ENCODE measurements around the gene DNAAF1.
"Not testable (repeated sequence)": the region's sequence is repeated elsewhere in the genome, so short reads cannot be mapped to it uniquely, and the experiment has no call there.

DNAAF1 gene

GRCh38 chr16:84199861-84200260 lies 54.8 kb downstream of the DNAAF1 start:
- no peaks in the 10 kb centered on the region for H3K4me1 ChIP-seq (ENCODE audit: insufficient read depth, low read length)
- no peak overlapping the region for H2AFZ ChIP-seq (ENCODE audit: low read depth, low read length)
- peaks cover 14% of the 10 kb centered on the region for H3K27me3 ChIP-seq (ENCODE audit: insufficient read depth, low read length)
- no peak overlapping the region for H3K4me3 ChIP-seq (ENCODE audit: low read length)
- no peaks in the 10 kb centered on the region for H3K9me3 ChIP-seq (ENCODE audit: low read length)
- no peaks in the 10 kb centered on the region for H3K36me3 ChIP-seq (ENCODE audit: insufficient read depth, low read length)

GRCh38 chr16:84204551-84204950 lies 59.4 kb downstream of the DNAAF1 start:
- H3K27me3 ChIP-seq (ENCODE audit: insufficient read depth, low read length), result peaks cover 10% of the 10 kb centered on the region

GRCh38 chr16:84205123-84205522 lies 60.0 kb downstream of the DNAAF1 start:
- not testable (repeated sequence) for H3K9me3 ChIP-seq (ENCODE audit: low read length); H3K36me3 ChIP-seq (ENCODE audit: insufficient read depth, low read length); H3K4me1 ChIP-seq (ENCODE audit: insufficient read depth, low read length); H3K4me3 ChIP-seq (ENCODE audit: low read length); H2AFZ ChIP-seq (ENCODE audit: low read depth, low read length)
- H3K27me3 ChIP-seq (ENCODE audit: insufficient read depth, low read length), result peaks cover 10% of the 10 kb centered on the region

More at GRCh38 chr16:84204551-84204950, 59.4 kb downstream of the DNAAF1 start:
- not testable (repeated sequence) for H3K4me3 ChIP-seq (ENCODE audit: low read length); H3K36me3 ChIP-seq (ENCODE audit: insufficient read depth, low read length); H2AFZ ChIP-seq (ENCODE audit: low read depth, low read length); H3K9me3 ChIP-seq (ENCODE audit: low read length); H3K4me1 ChIP-seq (ENCODE audit: insufficient read depth, low read length)

- H2AFZ ChIP-seq (ENCODE audit: low read depth, low read length), result no peak overlapping the region
- peaks cover 2% of the 10 kb centered on the region for H3K9me3 ChIP-seq (ENCODE audit: low read length)
- H3K4me3 ChIP-seq (ENCODE audit: low read length), result no peak overlapping the region
- no peaks in the 10 kb centered on the region for H3K36me3 ChIP-seq (ENCODE audit: insufficient read depth, low read length)
- H3K27me3 ChIP-seq (ENCODE audit: insufficient read depth, low read length), result peaks cover 10% of the 10 kb centered on the region
- H3K4me1 ChIP-seq (ENCODE audit: insufficient read depth, low read length), result no peaks in the 10 kb centered on the region
Observed at GRCh38 chr16:84205976-84206691, 61.0 kb downstream of the DNAAF1 start.

- Histone ChIP-seq H2AFZ (ENCODE audit: low read depth, low read length) (no peak overlapping the region), H3K4me3 (ENCODE audit: low read length) (no peak overlapping the region), H3K27me3 (ENCODE audit: insufficient read depth, low read length) (peaks cover 10% of the 10 kb centered on the region), H3K9me3 (ENCODE audit: low read length) (peaks cover 2% of the 10 kb centered on the region), H3K4me1 (ENCODE audit: insufficient read depth, low read length) (no peaks in the 10 kb centered on the region), H3K36me3 (ENCODE audit: insufficient read depth, low read length) (no peaks in the 10 kb centered on the region)
Observed at GRCh38 chr16:84207251-84207650, 62.1 kb downstream of the DNAAF1 start.

GRCh38 chr16:84207879-84208278 lies 62.8 kb downstream of the DNAAF1 start:
- H3K4me1 ChIP-seq (ENCODE audit: insufficient read depth, low read length), result no peaks in the 10 kb centered on the region
- no peak overlapping the region for H2AFZ ChIP-seq (ENCODE audit: low read depth, low read length)
- no peaks in the 10 kb centered on the region for H3K36me3 ChIP-seq (ENCODE audit: insufficient read depth, low read length)

GRCh38 chr16:84209989-84210388 lies 64.9 kb downstream of the DNAAF1 start:
- H3K4me1 ChIP-seq (ENCODE audit: insufficient read depth, low read length), result no peaks in the 10 kb centered on the region
- no peak overlapping the region for H2AFZ ChIP-seq (ENCODE audit: low read depth, low read length)
- no peak overlapping the region for H3K4me3 ChIP-seq (ENCODE audit: low read length)
- peaks cover 2% of the 10 kb centered on the region for H3K9me3 ChIP-seq (ENCODE audit: low read length)
- peaks cover 10% of the 10 kb centered on the region for H3K27me3 ChIP-seq (ENCODE audit: insufficient read depth, low read length)
- H3K36me3 ChIP-seq (ENCODE audit: insufficient read depth, low read length), result no peaks in the 10 kb centered on the region

More at GRCh38 chr16:84207879-84208278, 62.8 kb downstream of the DNAAF1 start:
- peaks cover 10% of the 10 kb centered on the region for H3K27me3 ChIP-seq (ENCODE audit: insufficient read depth, low read length)
- H3K9me3 ChIP-seq (ENCODE audit: low read length), result peaks cover 2% of the 10 kb centered on the region
- H3K4me3 ChIP-seq (ENCODE audit: low read length), result no peak overlapping the region

- Histone ChIP-seq H3K27me3 (ENCODE audit: insufficient read depth, low read length) (peaks cover 4% of the 10 kb centered on the region), H3K4me1 (ENCODE audit: insufficient read depth, low read length) (no peaks in the 10 kb centered on the region), H2AFZ (ENCODE audit: low read depth, low read length) (no peak overlapping the region), H3K9me3 (ENCODE audit: low read length) (peaks cover 2% of the 10 kb centered on the region), H3K4me3 (ENCODE audit: low read length) (no peak overlapping the region), H3K36me3 (ENCODE audit: insufficient read depth, low read length) (no peaks in the 10 kb centered on the region)
Observed at GRCh38 chr16:84212154-84212553, 67.0 kb downstream of the DNAAF1 start.

- no peak overlapping the region for H2AFZ ChIP-seq (ENCODE audit: low read depth, low read length)
- H3K27me3 ChIP-seq (ENCODE audit: insufficient read depth, low read length), result peaks cover 4% of the 10 kb centered on the region
- no peaks in the 10 kb centered on the region for H3K36me3 ChIP-seq (ENCODE audit: insufficient read depth, low read length)
- H3K9me3 ChIP-seq (ENCODE audit: low read length), result peaks cover 2% of the 10 kb centered on the region
- no peaks in the 10 kb centered on the region for H3K4me1 ChIP-seq (ENCODE audit: insufficient read depth, low read length)
- no peak overlapping the region for H3K4me3 ChIP-seq (ENCODE audit: low read length)
Observed at GRCh38 chr16:84212631-84213030, 67.5 kb downstream of the DNAAF1 start.

- no peaks in the 10 kb centered on the region for H3K27me3 ChIP-seq (ENCODE audit: insufficient read depth, low read length)
- H3K9me3 ChIP-seq (ENCODE audit: low read length), result peaks cover 2% of the 10 kb centered on the region
- no peak overlapping the region for H3K4me3 ChIP-seq (ENCODE audit: low read length)
- no peaks in the 10 kb centered on the region for H3K36me3 ChIP-seq (ENCODE audit: insufficient read depth, low read length)
- H3K4me1 ChIP-seq (ENCODE audit: insufficient read depth, low read length), result peaks cover 3% of the 10 kb centered on the region
- no peak overlapping the region for H2AFZ ChIP-seq (ENCODE audit: low read depth, low read length)
Observed at GRCh38 chr16:84214451-84215066, 69.5 kb downstream of the DNAAF1 start.

- Histone ChIP-seq H3K27me3 (ENCODE audit: insufficient read depth, low read length) (no peaks in the 10 kb centered on the region), H3K36me3 (ENCODE audit: insufficient read depth, low read length) (no peaks in the 10 kb centered on the region), H2AFZ (ENCODE audit: low read depth, low read length) (no peak overlapping the region), H3K4me3 (ENCODE audit: low read length) (no peak overlapping the region), H3K4me1 (ENCODE audit: insufficient read depth, low read length) (peaks cover 3% of the 10 kb centered on the region), H3K9me3 (ENCODE audit: low read length) (peaks cover 2% of the 10 kb centered on the region)
Observed at GRCh38 chr16:84215531-84215930, 70.4 kb downstream of the DNAAF1 start.

- not testable (repeated sequence) for H3K4me1 ChIP-seq (ENCODE audit: insufficient read depth, low read length)
Observed at GRCh38 chr16:84216144-84216543, 71.0 kb downstream of the DNAAF1 start.

GRCh38 chr16:84218176-84218823 lies 73.2 kb downstream of the DNAAF1 start:
- Histone ChIP-seq H3K36me3 (ENCODE audit: insufficient read depth, low read length) (no peaks in the 10 kb centered on the region), H3K9me3 (ENCODE audit: low read length) (peaks cover 2% of the 10 kb centered on the region), H2AFZ (ENCODE audit: low read depth, low read length) (no peak overlapping the region), H3K4me3 (ENCODE audit: low read length) (no peak overlapping the region), H3K4me1 (ENCODE audit: insufficient read depth, low read length) (peaks cover 3% of the 10 kb centered on the region), H3K27me3 (ENCODE audit: insufficient read depth, low read length) (no peaks in the 10 kb centered on the region)

More at GRCh38 chr16:84216144-84216543, 71.0 kb downstream of the DNAAF1 start:
- H3K4me3 ChIP-seq (ENCODE audit: low read length); H3K27me3 ChIP-seq (ENCODE audit: insufficient read depth, low read length); H2AFZ ChIP-seq (ENCODE audit: low read depth, low read length); H3K36me3 ChIP-seq (ENCODE audit: insufficient read depth, low read length); H3K9me3 ChIP-seq (ENCODE audit: low read length): not testable (repeated sequence)
